Right cardiac atrium (tissue), 5 donors: ENCODE results near the gene CSF1R. TPM values are rescaled to one million over a fixed set of nuclear protein-coding genes. Genes with fewer than 3 reads are reported as not detected.

Experiments
- ATAC-seq, 2 donors: fragments of 200-7000 bp; cut with Tn5 transposase; one replicate each; pipeline versions ENCODE4 v1.8.0 to v1.9.1; 2020; ENCODE audit warnings: moderate library complexity in 2 of 2, mild to moderate bottlenecking in 1 of 2
- DNase-seq, 3 donors: peaks; one replicate each; pipeline ENCODE4 v3.0.0-alpha.2; 2020
- H3K27ac ChIP-seq: one replicate; pipeline ENCODE4 v1.5.1; 2013; ENCODE audit warnings: mild to moderate bottlenecking, low read length, control low read depth, moderate library complexity
- H3K27me3 ChIP-seq: one replicate; pipeline ENCODE4 v1.6.1; 2013; ENCODE audit not compliant: control insufficient read depth, insufficient read depth
- H3K4me1 ChIP-seq: one replicate; pipeline ENCODE4 v1.6.1; 2013; ENCODE audit warnings: low read length; ENCODE audit not compliant: control insufficient read depth, insufficient read depth
- H3K4me3 ChIP-seq: one replicate; pipeline ENCODE4 v1.5.1; 2013; ENCODE audit warnings: low read length, control low read depth
- H3K9me3 ChIP-seq: one replicate; pipeline ENCODE4 v1.6.1; 2013; ENCODE audit warnings: low read length; ENCODE audit not compliant: control insufficient read depth
- WGBS: extraction: QIAGEN DNeasy Blood & Tissue Kit; methylation state at CpG from one replicate; pipeline ENCODE4 v1.1.7; 2013; 5-methylcytosine and 5-hydroxymethylcytosine counted together
- intact Hi-C, 4 donors: fragments of 100-400 bp; cut with DNase I; formaldehyde crosslinking; loops; one replicate each; pipeline versions ENCODE4 v1.11.0 to v1.14.0; 2022 to 2023
- polyA plus RNA-seq: library from polyadenylated mRNA; stranded (reverse); fragments of 200-250 nt; gene quantifications from one replicate; pipeline ENCODE4 v1.2.3, GENCODE V29; 2013
- total RNA-seq, 4 donors: library from RNA; stranded (reverse); fragmentation: NEBNext Ultra II Directional; extraction: Animal tissue kit (Norgen Biotek cat#: 25700); gene quantifications; one replicate each; pipeline ENCODE4 v1.2.1, GENCODE V29; 2021
- donor health status: healthy with polysubstance abuse.
- donor health status: DM: no; HTN: yes; CAD: no.
- donor health status: DM: no; HTN: no; CAD: no.
- donor health status: DM: no; HTN: yes; CAD: no; lungs with severe emphysema.
- donor health status: DM: yes; HTN: yes; CAD: no.

Gene CSF1R
- total and polyA plus RNA-seq, 5 donors = 4.5 to 31.6 (median 24.0) TPM

- Histone ChIP-seq H3K4me1 (no peaks in the 10 kb centered on the region), H3K27ac (no peak overlapping the region), H3K27me3 (no peaks in the 10 kb centered on the region), H3K4me3 (no peak overlapping the region), H3K9me3 (no peaks in the 10 kb centered on the region)
- 95% methylated on average over 6 of the region's 6 CpGs for WGBS
- ATAC-seq (no peak), DNase-seq (no peak)
- intact Hi-C loops = no loop called here
These were observed 18.3 kb downstream of the CSF1R start for GRCh38 chr5:150068071-150068470.

DNA sequence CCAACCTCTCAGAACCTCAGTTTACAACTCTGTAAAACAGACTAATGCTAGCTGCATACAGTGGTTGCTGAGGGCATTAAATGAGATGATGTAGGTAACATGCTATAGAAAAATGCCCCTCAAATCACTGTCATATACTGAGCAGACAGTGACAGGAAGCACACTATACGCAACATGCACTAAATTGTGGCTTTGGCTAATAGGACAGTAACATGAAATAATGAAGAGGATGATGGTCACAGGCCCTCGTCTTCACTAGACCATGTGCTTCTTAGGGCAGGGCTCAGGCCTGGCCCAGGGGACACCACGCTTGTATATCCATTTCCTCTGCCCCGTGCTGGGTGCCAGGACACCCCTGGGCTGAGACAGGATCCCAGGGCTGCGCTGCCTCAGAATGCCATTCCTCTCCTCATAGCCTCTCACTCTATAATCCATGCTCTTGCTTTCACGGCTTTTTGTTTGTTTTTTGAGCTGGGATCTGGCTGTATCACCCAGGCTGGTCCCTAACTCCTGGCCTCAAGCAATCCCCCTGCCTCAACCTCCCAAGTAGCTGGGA, 18.9 kb downstream of the CSF1R start:
- no peak for DNase-seq
- Histone ChIP-seq H3K27me3 (no peaks in the 10 kb centered on the region), H3K4me3 (no peak overlapping the region), H3K9me3 (no peaks in the 10 kb centered on the region), H3K4me1 (no peaks in the 10 kb centered on the region), H3K27ac (no peak overlapping the region)
- WGBS = 87% methylated on average over 6 of the region's 6 CpGs
- ATAC-seq = no peak
- intact Hi-C loops = no loop called here

GRCh38 chr5:150066901-150067396, 19.4 kb downstream of the CSF1R start:
- WGBS = 85% methylated on average over 2 of the region's 2 CpGs
- intact Hi-C loops = no loop called here
- peak in 1 of 2 donors; percentile 9 for ATAC-seq
- H3K9me3 ChIP-seq = no peaks in the 10 kb centered on the region
- no peaks in the 10 kb centered on the region for H3K4me1 ChIP-seq
- no peak overlapping the region for H3K4me3 ChIP-seq
- no peaks in the 10 kb centered on the region for H3K27me3 ChIP-seq
- no peak overlapping the region for H3K27ac ChIP-seq
- DNase-seq = no peak

DNA sequence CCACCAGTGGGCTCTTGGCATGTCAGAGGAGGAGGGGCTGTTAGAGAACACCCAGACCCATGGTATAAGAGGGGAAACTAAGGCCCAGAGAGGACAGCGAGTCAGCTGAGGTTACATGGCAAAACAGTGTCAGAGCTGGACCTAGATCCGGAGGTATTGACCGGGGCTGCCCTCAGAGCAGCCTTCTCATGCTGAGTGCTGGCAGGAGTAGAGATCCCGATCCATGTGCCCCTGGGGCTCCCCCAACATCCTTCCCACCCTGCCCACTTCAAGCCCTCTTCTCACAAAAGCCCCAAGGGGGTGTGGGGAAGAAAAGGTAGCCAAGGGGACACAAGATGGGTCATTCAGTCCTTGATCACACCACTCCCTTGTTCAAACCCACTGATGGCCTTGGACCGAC, 19.9 kb downstream of the CSF1R start:
- no peaks in the 10 kb centered on the region for H3K9me3 ChIP-seq

DNA sequence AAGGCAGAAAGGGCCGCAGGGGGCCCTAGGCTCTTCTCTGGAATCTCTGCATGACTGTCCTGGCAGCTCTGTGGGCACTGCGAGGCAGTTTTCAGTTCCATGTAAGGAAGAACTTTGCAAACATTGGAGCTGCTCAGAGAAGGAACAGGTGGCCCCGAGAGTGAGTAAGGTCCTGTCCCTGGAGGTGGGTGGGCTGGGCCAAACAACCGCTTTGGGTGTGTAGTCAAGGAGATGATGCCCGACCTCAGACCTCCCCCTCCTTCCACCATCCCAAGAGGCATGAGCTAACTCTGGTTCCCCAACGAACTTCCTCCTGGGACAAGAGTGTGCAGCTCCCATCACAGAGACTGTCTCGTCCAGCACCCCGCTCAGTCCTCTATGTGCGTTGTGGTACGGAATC, 20.5 kb downstream of the CSF1R start:
- WGBS = 64% methylated on average over 10 of the region's 10 CpGs
- Histone ChIP-seq H3K4me3 (no peak overlapping the region), H3K27ac (no peak overlapping the region), H3K4me1 (no peaks in the 10 kb centered on the region), H3K27me3 (no peaks in the 10 kb centered on the region), H3K9me3 (no peaks in the 10 kb centered on the region)
- intact Hi-C loops = no loop called here
- ATAC-seq (peak; percentile 54 to 60), DNase-seq (peak; percentile 65 to 75 (median 65))

More for the DNA sequence above, 19.9 kb downstream of the CSF1R start:
- Histone ChIP-seq H3K4me1 (no peaks in the 10 kb centered on the region), H3K4me3 (no peak overlapping the region), H3K27ac (no peak overlapping the region), H3K27me3 (no peaks in the 10 kb centered on the region)
- intact Hi-C loops = no loop called here
- WGBS = 94% methylated on average over 5 of the region's 5 CpGs
- DNase-seq = no peak
- no peak for ATAC-seq

GRCh38 chr5:150065346-150065745, 21.0 kb downstream of the CSF1R start:
- WGBS = 67% methylated on average over 6 of the region's 6 CpGs
- ATAC-seq = peak; percentile 50 to 62
- intact Hi-C loops = no loop called here
- Histone ChIP-seq H3K9me3 (no peaks in the 10 kb centered on the region), H3K4me1 (no peaks in the 10 kb centered on the region), H3K4me3 (no peak overlapping the region), H3K27me3 (no peaks in the 10 kb centered on the region), H3K27ac (no peak overlapping the region)
- DNase-seq = peak; percentile 55 to 76 (median 75)

- intact Hi-C loops = no loop called here
- DNase-seq (no peak), ATAC-seq (no peak)
- Histone ChIP-seq H3K4me3 (no peak overlapping the region), H3K27ac (no peak overlapping the region), H3K9me3 (no peaks in the 10 kb centered on the region), H3K27me3 (no peaks in the 10 kb centered on the region), H3K4me1 (no peaks in the 10 kb centered on the region)
- WGBS = 89% methylated on average over 7 of the region's 7 CpGs
These were observed 21.6 kb downstream of the CSF1R start for GRCh38 chr5:150064681-150065220.

GRCh38 chr5:150063638-150064037, 22.7 kb downstream of the CSF1R start:
- 79% methylated on average over 5 of the region's 5 CpGs for WGBS
- intact Hi-C loops = no loop called here
- ATAC-seq (no peak), DNase-seq (no peak)
- Histone ChIP-seq H3K27ac (no peak overlapping the region), H3K4me1 (no peaks in the 10 kb centered on the region), H3K4me3 (no peak overlapping the region), H3K27me3 (no peaks in the 10 kb centered on the region), H3K9me3 (no peaks in the 10 kb centered on the region)

- Histone ChIP-seq H3K27ac (no peak overlapping the region), H3K9me3 (no peaks in the 10 kb centered on the region), H3K4me3 (no peak overlapping the region), H3K27me3 (no peaks in the 10 kb centered on the region), H3K4me1 (no peaks in the 10 kb centered on the region)
- ATAC-seq (no peak), DNase-seq (no peak)
- intact Hi-C loops = no loop called here
- WGBS = 90% methylated on average over 2 of the region's 2 CpGs
These were observed 24.0 kb downstream of the CSF1R start for GRCh38 chr5:150062216-150062922.

DNA sequence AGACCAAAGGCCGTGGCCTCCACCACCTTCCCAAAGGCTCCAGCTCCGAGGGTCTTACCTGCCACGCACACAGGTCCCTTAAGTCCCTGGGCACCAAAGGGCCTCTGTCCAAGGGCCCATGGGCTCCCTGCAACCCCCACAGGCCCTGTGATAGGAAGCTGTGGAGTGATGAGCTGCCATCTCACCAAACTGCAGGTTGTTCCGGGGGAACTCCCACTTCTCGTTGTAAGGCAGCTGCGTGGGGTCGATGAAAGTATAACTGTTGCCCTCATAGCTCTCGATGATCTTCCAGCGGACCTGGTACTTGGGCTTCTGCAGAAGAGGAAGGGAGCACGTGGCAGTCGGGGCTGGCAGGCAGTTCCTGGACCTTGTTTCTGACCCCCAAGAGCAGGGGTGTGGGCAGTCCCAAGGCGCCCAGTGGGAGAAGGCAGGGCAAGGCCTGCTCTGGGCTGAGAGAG, 24.8 kb downstream of the CSF1R start:
- no peaks in the 10 kb centered on the region for H3K4me1 ChIP-seq
- no peak for DNase-seq
- intact Hi-C loops = no loop called here
- H3K27me3 ChIP-seq = no peaks in the 10 kb centered on the region
- WGBS = 92% methylated on average over 12 of the region's 12 CpGs
- H3K9me3 ChIP-seq = no peaks in the 10 kb centered on the region
- H3K4me3 ChIP-seq = no peak overlapping the region
- H3K27ac ChIP-seq = no peak overlapping the region
- ATAC-seq = no peak

- DNase-seq (no peak), ATAC-seq (no peak)
- no peak overlapping the region for H3K4me3 ChIP-seq
- intact Hi-C loops = no loop called here
- no peaks in the 10 kb centered on the region for H3K4me1 ChIP-seq
- no peak overlapping the region for H3K27ac ChIP-seq
- H3K27me3 ChIP-seq = no peaks in the 10 kb centered on the region
- H3K9me3 ChIP-seq = no peaks in the 10 kb centered on the region
- WGBS = 81% methylated on average over 7 of the region's 7 CpGs
These were observed 25.9 kb downstream of the CSF1R start for GRCh38 chr5:150060471-150060870.
